HUDEP-2 (cell line): ENCODE measurements around the gene CREB5.

Experiments used
- DNase-seq, 76 experiments: peaks; one replicate each; lab custom pipeline; 2025; ENCODE audit not compliant: unreplicated experiment in 76 of 76; lab: John Stamatoyannopoulos, UW

CREB5 gene

GRCh38 chr7:28571405-28571804, 159.1 kb downstream of the CREB5 start:
- no peak for DNase-seq

- no peak for DNase-seq
Observed at GRCh38 chr7:28572321-28573058, 160.2 kb downstream of the CREB5 start.

GRCh38 chr7:28573059-28573553, 160.8 kb downstream of the CREB5 start:
- no peak for DNase-seq

GRCh38 chr7:28573651-28574301, 161.5 kb downstream of the CREB5 start:
- DNase-seq = no peak

- no peak for DNase-seq
Observed at GRCh38 chr7:28575241-28575643, 162.9 kb downstream of the CREB5 start.

- no peak for DNase-seq
Observed at GRCh38 chr7:28576656-28577055, 164.3 kb downstream of the CREB5 start.

GRCh38 chr7:28579571-28579970, 167.3 kb downstream of the CREB5 start:
- DNase-seq = no peak

- no peak for DNase-seq
Observed at GRCh38 chr7:28580665-28581064, 168.3 kb downstream of the CREB5 start.

GRCh38 chr7:28581351-28581750, 169.0 kb downstream of the CREB5 start:
- DNase-seq = no peak

- DNase-seq = no peak
Observed at GRCh38 chr7:28582226-28582625, 169.9 kb downstream of the CREB5 start.

GRCh38 chr7:28584235-28584634, 171.9 kb downstream of the CREB5 start:
- DNase-seq = no peak

GRCh38 chr7:28586736-28587135, 174.4 kb downstream of the CREB5 start:
- DNase-seq = no peak

- no peak for DNase-seq
Observed at GRCh38 chr7:28587211-28587610, 174.9 kb downstream of the CREB5 start.

GRCh38 chr7:28588602-28589001, 176.3 kb downstream of the CREB5 start:
- no peak for DNase-seq

GRCh38 chr7:28591041-28591674, 178.8 kb downstream of the CREB5 start:
- no peak for DNase-seq

- DNase-seq = no peak
Observed at GRCh38 chr7:28591725-28592349, 179.5 kb downstream of the CREB5 start.

- DNase-seq = no peak
Observed at GRCh38 chr7:28592861-28593260, 180.5 kb downstream of the CREB5 start.

- no peak for DNase-seq
Observed at GRCh38 chr7:28595076-28595475, 182.8 kb downstream of the CREB5 start.

- no peak for DNase-seq
Observed at GRCh38 chr7:28595801-28596200, 183.5 kb downstream of the CREB5 start.

GRCh38 chr7:28596245-28596935, 184.1 kb downstream of the CREB5 start:
- no peak for DNase-seq

- no peak for DNase-seq
Observed at GRCh38 chr7:28597284-28597683, 185.0 kb downstream of the CREB5 start.
